CD4-positive, CD25-positive, alpha-beta regulatory T cell (primary cell): ENCODE data around the gene G0S2. TPM values are rescaled to one million over a fixed set of nuclear protein-coding genes. Genes with fewer than 3 reads are reported as not detected.

Experiments
- ATAC-seq, 2 donors: fragments of 150-1000 bp; cut with Tn5 transposase; one replicate each; pipeline ENCODE4 v1.10.0; 2021; ENCODE audit warnings: low read depth in 2 of 2, moderate number of reproducible peaks in 2 of 2, moderate library complexity in 1 of 2
- DNase-seq, 3 donors: peaks; one replicate each; pipeline versions ENCODE4 v3.0.0 to v3.0.0-alpha.2; 2012 to 2022; ENCODE audit warnings: mixed read lengths in 1 of 3
- H3K27ac ChIP-seq: one replicate; pipeline ENCODE4 v1.7.0; 2013; ENCODE audit warnings: mild to moderate bottlenecking, low read length; ENCODE audit not compliant: insufficient read depth, poor library complexity, severe bottlenecking
- H3K27me3 ChIP-seq: one replicate; pipeline ENCODE4 v1.7.0; 2013; ENCODE audit warnings: low read length; ENCODE audit not compliant: control insufficient read depth, insufficient read depth
- H3K36me3 ChIP-seq: one replicate; pipeline ENCODE4 v1.7.0; 2013; ENCODE audit warnings: mild to moderate bottlenecking, low read length, moderate library complexity; ENCODE audit not compliant: control insufficient read depth, insufficient read depth
- H3K4me1 ChIP-seq: 2 replicates; pipeline ENCODE4 v1.7.0; 2013; ENCODE audit warnings: mild to moderate bottlenecking, low read length; ENCODE audit not compliant: insufficient read depth, control insufficient read depth, poor library complexity, severe bottlenecking
- H3K4me3 ChIP-seq: one replicate; pipeline ENCODE4 v1.7.0; 2013; ENCODE audit warnings: low read depth, mild to moderate bottlenecking, low read length, moderate library complexity
- H3K9me3 ChIP-seq, 2 experiments: 1 replicate in 1 of 2; 2 replicates in 1 of 2; pipeline ENCODE4 v1.7.0; 2013; ENCODE audit warnings: low read length in 2 of 2, mild to moderate bottlenecking in 1 of 2, moderate library complexity in 1 of 2; ENCODE audit not compliant: control insufficient read depth in 2 of 2
- H3K27ac Mint-ChIP-seq, 3 donors: one replicate each; pipeline ENCODE4 v1.8.0; 2020 to 2022; ENCODE audit warnings: mild to moderate bottlenecking in 3 of 3, mixed read lengths in 3 of 3, moderate library complexity in 2 of 3
- H3K27me3 Mint-ChIP-seq: one replicate; pipeline ENCODE4 v1.8.0; 2022; ENCODE audit warnings: mild to moderate bottlenecking, mixed read lengths
- H3K36me3 Mint-ChIP-seq: one replicate; pipeline ENCODE4 v1.8.0; 2020; ENCODE audit warnings: mixed read lengths
- H3K4me1 Mint-ChIP-seq, 4 donors: one replicate each; pipeline ENCODE4 v1.8.0; 2020 to 2022; ENCODE audit warnings: mixed read lengths in 4 of 4, mild to moderate bottlenecking in 1 of 4
- H3K4me3 Mint-ChIP-seq, 4 donors: one replicate each; pipeline ENCODE4 v1.8.0; 2020 to 2022; ENCODE audit warnings: mild to moderate bottlenecking in 4 of 4, mixed read lengths in 4 of 4, moderate library complexity in 3 of 4
- H3K9me3 Mint-ChIP-seq, 7 donors: one replicate each; pipeline ENCODE4 v1.8.0; 2020 to 2022; ENCODE audit warnings: mixed read lengths in 7 of 7, mild to moderate bottlenecking in 3 of 7, moderate library complexity in 2 of 7
- polyA plus RNA-seq, 4 donors: library from polyadenylated mRNA; unstranded; fragments of 300-500 nt; fragmentation: Illumina TruSeq; gene quantifications; one replicate each; pipeline ENCODE4 v1.2.3, GENCODE V29; 2021
- total RNA-seq: library from RNA; stranded (reverse); gene quantifications from one replicate; pipeline ENCODE4 v1.2.3, GENCODE V29; 2022

G0S2 gene
- total and polyA plus RNA-seq, 5 donors from 2014 or later = 0.48 TPM; not detected in 4

- DNase-seq = no peak
- H3K36me3 Mint-ChIP-seq = peaks cover 3% of the 10 kb centered on the region
- peaks cover 15% of the 10 kb centered on the region for H3K27me3 Mint-ChIP-seq
- Histone ChIP-seq H3K27ac (no peak overlapping the region), H3K36me3 (no peaks in the 10 kb centered on the region), H3K4me3 (no peak overlapping the region), H3K4me1 (no peaks in the 10 kb centered on the region), H3K9me3 (no peaks in the 10 kb centered on the region), H3K27me3 (no peaks in the 10 kb centered on the region)
- no peak for ATAC-seq
- no peaks in the 10 kb centered on the region for H3K9me3 Mint-ChIP-seq
- no peak overlapping the region for H3K4me3 Mint-ChIP-seq
- H3K27ac Mint-ChIP-seq = no peak overlapping the region
- peaks cover 0 to 7% (median 3%) of the 10 kb centered on the region in 4 donors for H3K4me1 Mint-ChIP-seq
Measured at GRCh38 chr1:209661071-209661470, 14.1 kb upstream of the G0S2 start.

- no peak overlapping the region for H3K4me3 ChIP-seq
- H3K4me1 ChIP-seq = no peaks in the 10 kb centered on the region
- H3K27me3 ChIP-seq = no peaks in the 10 kb centered on the region
- Mint-ChIP-seq H3K9me3 (no peaks in the 10 kb centered on the region), H3K4me1 (peaks cover 0 to 7% (median 3%) of the 10 kb centered on the region in 4 donors), H3K4me3 (no peak overlapping the region), H3K27me3 (peaks cover 5% of the 10 kb centered on the region), H3K36me3 (peaks cover 3% of the 10 kb centered on the region), H3K27ac (no peak overlapping the region)
- no peaks in the 10 kb centered on the region for H3K9me3 ChIP-seq
- H3K27ac ChIP-seq = no peak overlapping the region
- no peaks in the 10 kb centered on the region for H3K36me3 ChIP-seq
- DNase-seq (no peak), ATAC-seq (no peak)
Measured at GRCh38 chr1:209662879-209663327, 12.3 kb upstream of the G0S2 start.

GRCh38 chr1:209667103-209667502, 8.1 kb upstream of the G0S2 start:
- H3K27ac Mint-ChIP-seq = no peak overlapping the region
- Histone ChIP-seq H3K4me1 (no peaks in the 10 kb centered on the region), H3K9me3 (no peaks in the 10 kb centered on the region), H3K27ac (no peak overlapping the region), H3K4me3 (no peak overlapping the region), H3K36me3 (no peaks in the 10 kb centered on the region), H3K27me3 (peaks cover 9% of the 10 kb centered on the region)
- H3K27me3 Mint-ChIP-seq = peaks cover 10% of the 10 kb centered on the region
- H3K36me3 Mint-ChIP-seq = peaks cover 3% of the 10 kb centered on the region
- DNase-seq (no peak), ATAC-seq (no peak)
- peaks cover 0 to 3% (median 0%) of the 10 kb centered on the region in 7 donors for H3K9me3 Mint-ChIP-seq
- peaks cover 0 to 4% (median 0%) of the 10 kb centered on the region in 4 donors for H3K4me1 Mint-ChIP-seq
- no peak overlapping the region for H3K4me3 Mint-ChIP-seq

GRCh38 chr1:209667708-209668107, 7.5 kb upstream of the G0S2 start:
- Mint-ChIP-seq H3K27me3 (peaks cover 10% of the 10 kb centered on the region), H3K9me3 (peaks cover 0 to 3% (median 0%) of the 10 kb centered on the region in 7 donors), H3K4me1 (peaks cover 0 to 4% (median under 1%) of the 10 kb centered on the region in 4 donors), H3K36me3 (peaks cover 3% of the 10 kb centered on the region), H3K4me3 (no peak overlapping the region), H3K27ac (no peak overlapping the region)
- H3K27me3 ChIP-seq = peaks cover 10% of the 10 kb centered on the region
- H3K4me3 ChIP-seq = no peak overlapping the region
- H3K9me3 ChIP-seq = no peaks in the 10 kb centered on the region
- H3K4me1 ChIP-seq = peaks cover under 1% of the 10 kb centered on the region
- ATAC-seq (no peak), DNase-seq (no peak)
- no peaks in the 10 kb centered on the region for H3K36me3 ChIP-seq
- no peak overlapping the region for H3K27ac ChIP-seq

GRCh38 chr1:209670441-209671082, 4.7 kb upstream of the G0S2 start:
- H3K27me3 ChIP-seq = peaks cover 21% of the 10 kb centered on the region
- DNase-seq (no peak), ATAC-seq (no peak)
- peaks cover 18% of the 10 kb centered on the region for H3K4me1 ChIP-seq
- no peaks in the 10 kb centered on the region for H3K36me3 Mint-ChIP-seq
- H3K4me3 Mint-ChIP-seq = no peak overlapping the region
- H3K27me3 Mint-ChIP-seq = peaks cover 27% of the 10 kb centered on the region
- no peaks in the 10 kb centered on the region for H3K36me3 ChIP-seq
- peaks cover 0 to 30% (median 21%) of the 10 kb centered on the region in 4 donors for H3K4me1 Mint-ChIP-seq
- peaks cover 0 to 5% (median 0%) of the 10 kb centered on the region in 7 donors for H3K9me3 Mint-ChIP-seq
- no peaks in the 10 kb centered on the region for H3K9me3 ChIP-seq
- no peak overlapping the region for H3K27ac Mint-ChIP-seq
- no peak overlapping the region for H3K4me3 ChIP-seq
- no peak overlapping the region for H3K27ac ChIP-seq

- Mint-ChIP-seq H3K36me3 (no peaks in the 10 kb centered on the region), H3K4me1 (peaks cover 0 to 38% (median 23%) of the 10 kb centered on the region in 4 donors), H3K27me3 (peaks cover 49% of the 10 kb centered on the region), H3K27ac (no peak overlapping the region), H3K4me3 (no peak overlapping the region), H3K9me3 (peaks cover 0 to 8% (median 0%) of the 10 kb centered on the region in 7 donors)
- Histone ChIP-seq H3K4me3 (no peak overlapping the region), H3K9me3 (no peaks in the 10 kb centered on the region), H3K36me3 (no peaks in the 10 kb centered on the region), H3K27ac (no peak overlapping the region), H3K4me1 (peaks cover 22% of the 10 kb centered on the region), H3K27me3 (peaks cover 40% of the 10 kb centered on the region)
- ATAC-seq (peak; percentile 41 to 54), DNase-seq (peak in 1 of 3 donors; percentile 54)
Measured at GRCh38 chr1:209672705-209673630, 2.2 kb upstream of the G0S2 start.

- H3K4me1 ChIP-seq = peaks cover 22% of the 10 kb centered on the region
- no peak for DNase-seq
- Mint-ChIP-seq H3K9me3 (peaks cover 0 to 8% (median 0%) of the 10 kb centered on the region in 7 donors), H3K27ac (peak overlapping the region in 1 of 3 donors; percentile 1), H3K27me3 (peaks cover 58% of the 10 kb centered on the region), H3K36me3 (no peaks in the 10 kb centered on the region), H3K4me1 (peaks cover 0 to 38% (median 23%) of the 10 kb centered on the region in 4 donors), H3K4me3 (no peak overlapping the region)
- H3K27me3 ChIP-seq = peaks cover 41% of the 10 kb centered on the region
- no peaks in the 10 kb centered on the region for H3K36me3 ChIP-seq
- no peaks in the 10 kb centered on the region for H3K9me3 ChIP-seq
- ATAC-seq = no peak
- no peak overlapping the region for H3K27ac ChIP-seq
- H3K4me3 ChIP-seq = no peak overlapping the region
Measured at GRCh38 chr1:209673631-209674417, 1.4 kb upstream of the G0S2 start.
